ENCODE measurements around the gene ABCC2.
"Not testable (repeated sequence)": the region's sequence is repeated elsewhere in the genome, so short reads cannot be mapped to it uniquely, and the experiment has no call there.

Gene ABCC2

GRCh38 chr10:99812177-99812576 lies 29.7 kb downstream of the ABCC2 start:
- DNase-seq: no peak

- DNase-seq: no peak
Observed at GRCh38 chr10:99814143-99814542, 31.7 kb downstream of the ABCC2 start.

- no peak for DNase-seq
Observed at GRCh38 chr10:99815621-99816020, 33.2 kb downstream of the ABCC2 start.

GRCh38 chr10:99827936-99828335 lies 45.5 kb downstream of the ABCC2 start:
- no peak for DNase-seq

- no peak for DNase-seq
Observed at GRCh38 chr10:99828464-99828863, 46.0 kb downstream of the ABCC2 start.

- DNase-seq: no peak
Observed at GRCh38 chr10:99832439-99832838, 50.0 kb downstream of the ABCC2 start.

- no peak for DNase-seq
Observed at GRCh38 chr10:99834410-99834809, 52.0 kb downstream of the ABCC2 start.

GRCh38 chr10:99835947-99836346 lies 53.5 kb downstream of the ABCC2 start:
- DNase-seq: no peak

- DNase-seq: no peak
Observed at GRCh38 chr10:99836711-99837110, 54.3 kb downstream of the ABCC2 start.

- DNase-seq: not testable (repeated sequence)
Observed at GRCh38 chr10:99840859-99841258, 58.4 kb downstream of the ABCC2 start.

- no peak for DNase-seq
Observed at GRCh38 chr10:99841746-99842145, 59.3 kb downstream of the ABCC2 start.

- no peak for DNase-seq
Observed at GRCh38 chr10:99843310-99843709, 60.9 kb downstream of the ABCC2 start.

- DNase-seq: no peak
Observed at GRCh38 chr10:99844433-99844955, 62.1 kb downstream of the ABCC2 start.

GRCh38 chr10:99845837-99846382 lies 63.5 kb downstream of the ABCC2 start:
- DNase-seq: peak; percentile 76

- DNase-seq: no peak
Observed at GRCh38 chr10:99849057-99849456, 66.6 kb downstream of the ABCC2 start.

- DNase-seq: no peak
Observed at GRCh38 chr10:99849536-99849935, 67.1 kb downstream of the ABCC2 start.

- DNase-seq: no peak
Observed at GRCh38 chr10:99850021-99850766, 67.8 kb downstream of the ABCC2 start.

- DNase-seq: no peak
Observed at GRCh38 chr10:99850767-99851340, 68.4 kb downstream of the ABCC2 start.

GRCh38 chr10:99851825-99852224 lies 69.4 kb downstream of the ABCC2 start:
- DNase-seq: no peak

- DNase-seq: no peak
Observed at GRCh38 chr10:99852481-99853213, 70.2 kb downstream of the ABCC2 start.

GRCh38 chr10:99853655-99854054 lies 71.2 kb downstream of the ABCC2 start:
- no peak for DNase-seq

GRCh38 chr10:99854860-99855259 lies 72.4 kb downstream of the ABCC2 start:
- DNase-seq: peak; percentile 9

- DNase-seq: no peak
Observed at GRCh38 chr10:99855479-99856071, 73.1 kb downstream of the ABCC2 start.
